NCI-H2171 treated with DMSO at 0.1 percent for 48 hours (cell line): ENCODE data around the gene FXYD7.
A peak's percentile ranks its signal among the peaks of the same experiment; 100 is the strongest.

ENCODE experiments used
- DNase-seq: peaks from one replicate; lab custom pipeline; 2025; lab: John Stamatoyannopoulos, UW

Gene FXYD7

DNA sequence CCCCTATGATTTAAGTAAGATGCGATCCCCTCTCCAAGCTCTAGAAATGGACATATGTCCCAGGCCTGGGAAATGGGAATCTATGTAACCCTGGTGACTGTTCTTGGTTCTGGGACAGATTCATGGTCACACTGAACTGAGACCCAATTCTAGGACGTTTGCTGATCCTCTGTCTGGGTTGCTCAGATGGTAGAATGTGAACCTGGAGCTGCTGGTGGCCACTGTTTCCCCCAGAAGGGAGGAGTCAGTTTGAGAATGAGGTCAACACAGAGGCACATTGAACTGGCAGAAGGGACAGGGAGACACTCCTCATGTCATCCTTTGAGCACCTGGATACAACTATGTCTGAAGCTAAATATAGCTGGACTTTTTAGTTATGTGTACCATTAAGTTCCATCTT is 56.4 kb downstream of the FXYD7 start:
- no peak for DNase-seq

DNA sequence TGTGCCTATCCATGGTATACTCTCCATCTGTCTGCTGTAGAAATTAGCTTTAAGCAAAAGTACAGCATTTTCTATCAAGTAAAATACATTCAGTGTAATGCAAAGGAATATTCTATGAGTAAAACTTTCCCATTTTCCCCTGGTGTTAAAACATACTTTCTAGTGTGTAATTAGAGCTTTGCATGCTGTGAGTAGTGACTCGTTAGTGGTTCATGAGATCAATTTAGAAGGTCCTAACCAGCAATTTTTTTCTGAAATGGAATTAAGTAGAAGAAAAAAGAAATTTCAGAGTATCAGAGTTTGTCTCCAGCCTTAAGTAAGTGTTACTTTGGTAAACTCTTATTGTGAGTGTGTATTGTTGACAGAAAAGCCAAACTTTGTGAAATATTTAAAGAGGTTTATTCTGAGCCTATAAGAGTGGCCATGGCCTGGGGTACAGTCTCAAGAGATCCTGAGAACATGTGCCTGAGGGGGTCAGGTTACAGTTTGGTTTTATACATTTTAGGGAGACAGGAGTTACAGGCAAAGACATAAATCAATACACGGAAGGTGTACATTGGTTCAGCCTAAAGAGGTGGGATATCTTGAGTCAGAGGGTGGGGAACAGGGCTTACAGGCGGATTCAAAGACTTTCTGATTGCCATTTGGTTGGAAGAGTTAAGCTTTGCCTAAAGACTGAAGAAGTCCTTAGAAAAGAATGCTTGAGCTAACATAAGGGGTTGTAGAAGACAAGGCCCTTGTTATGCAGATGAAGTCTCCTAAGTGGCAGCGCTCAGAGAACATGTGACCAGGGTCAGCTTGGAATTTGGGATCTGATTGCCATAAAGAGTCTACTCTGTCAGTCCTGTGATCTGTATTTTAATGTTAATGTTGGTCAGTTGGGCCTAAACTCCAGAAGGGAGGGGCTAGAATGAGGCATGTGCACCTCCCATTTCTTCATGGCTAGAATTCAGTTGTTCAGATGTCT is 60.0 kb downstream of the FXYD7 start:
- DNase-seq = peak; percentile 11
